A549 (cell line): ENCODE data around the gene SDR39U1. TPM values are rescaled to one million over a fixed set of nuclear protein-coding genes. Genes with fewer than 3 reads are reported as not detected.

Source experiments
- ATAC-seq, 2 experiments: fragments of 200-7000 bp in 1 of 2; fragments of >200 bp in 1 of 2; cut with Nextera tagmentation in 1 of 2; cut with Tn5 transposase in 1 of 2; 3 replicates each; pipeline versions ENCODE4 v1.8.0 to v1.9.1; 2018 to 2020; ENCODE audit warnings: mild to moderate bottlenecking in 1 of 2, moderate library complexity in 1 of 2
- CTCF ChIA-PET: fragments of 300-600 bp; sonication (Branson Sonifier 250); formaldehyde crosslinking; extraction: SDS; loops from one replicate; lab custom pipeline; 2021; ENCODE audit warnings: antibody characterized with exemption, inconsistent platforms; lab: Yijun Ruan, JAX
- POLR2A ChIA-PET: fragments of 350-600 bp; formaldehyde crosslinking; extraction: SDS; loops from one replicate; lab custom pipeline; 2021; ENCODE audit warnings: antibody characterized with exemption, inconsistent platforms; lab: Yijun Ruan, JAX
- DNase-seq, 2 experiments: peaks; one replicate each; pipeline versions ENCODE4 v3.0.0 to v3.0.0-alpha.2; 2011 to 2016; ENCODE audit warnings: low read depth in 1 of 2, low spot score in 1 of 2
- FAIRE-seq: peaks from 2 replicates; lab custom pipeline; 2011; peaks lifted over from hg19 to GRCh38; lab: Jason Lieb, UNC
- H3K27ac ChIP-seq, 2 experiments: fragments of >200 bp; sonication (Bioruptor Twin); formaldehyde crosslinking; 3 replicates each; pipeline ENCODE4 v1.5.1; 2016 to 2017
- H3K4me1 ChIP-seq: fragments of >200 bp; sonication (Bioruptor Twin); formaldehyde crosslinking; 3 replicates; pipeline ENCODE4 v1.6.1; 2016
- H3K4me2 ChIP-seq: fragments of >200 bp; sonication (Bioruptor Twin); formaldehyde crosslinking; 3 replicates; pipeline ENCODE4 v1.6.1; 2016
- H3K4me3 ChIP-seq: fragments of >200 bp; sonication (Bioruptor Twin); formaldehyde crosslinking; 3 replicates; pipeline ENCODE4 v1.5.1; 2016
- H3K9me3 ChIP-seq: fragments of >200 bp; sonication (Bioruptor Twin); formaldehyde crosslinking; 3 replicates; pipeline ENCODE4 v1.6.1; 2016
- CBX2 ChIP-seq: fragments of 200-600 bp; sonication (generic); IDR thresholded peaks from 2 replicates; pipeline ENCODE4 v1.6.1; 2016; ENCODE audit warnings: low read depth, mild to moderate bottlenecking, borderline replicate concordance
- CBX8 ChIP-seq: fragments of 200-600 bp; sonication (generic); IDR thresholded peaks from 2 replicates; pipeline ENCODE4 v1.6.1; 2016
- CHD2 ChIP-seq: fragments of 150-350 bp; IDR thresholded peaks from 2 replicates; pipeline ENCODE4 v1.6.1; 2014; ENCODE audit warnings: low read length; ENCODE audit not compliant: partially characterized antibody
- CHD4 ChIP-seq: fragments of 200-600 bp; sonication (generic); IDR thresholded peaks from 2 replicates; pipeline ENCODE4 v1.6.1; 2016; ENCODE audit warnings: antibody characterized with exemption, mild to moderate bottlenecking, borderline replicate concordance
- ESRRA ChIP-seq: fragments of 150-350 bp; IDR thresholded peaks from 2 replicates; pipeline ENCODE4 v1.6.1; 2014; ENCODE audit warnings: mild to moderate bottlenecking, low read length, borderline replicate concordance
- FOSB ChIP-seq: fragments of 250-450 bp; sonication (Bioruptor Pico); IDR thresholded peaks from 2 replicates; pipeline ENCODE4 v1.5.0; 2020; ENCODE audit warnings: mild to moderate bottlenecking, moderate library complexity
- GATA3 ChIP-seq: IDR thresholded peaks from 2 replicates; pipeline ENCODE4 v1.6.1; 2012; ENCODE audit warnings: borderline replicate concordance
- HEYL ChIP-seq: fragments of 250-450 bp; sonication (Bioruptor Pico); IDR thresholded peaks from 2 replicates; pipeline ENCODE4 v1.8.0; 2021; ENCODE audit warnings: mild to moderate bottlenecking, moderate library complexity
- HOXB5 ChIP-seq: fragments of 250-450 bp; sonication (Bioruptor Pico); IDR thresholded peaks from 2 replicates; pipeline ENCODE4 v1.5.0; 2020; ENCODE audit warnings: mild to moderate bottlenecking, moderate library complexity
- JUNB ChIP-seq: fragments of >200 bp; sonication (Bioruptor Twin); formaldehyde crosslinking; IDR thresholded peaks from 2 replicates; pipeline ENCODE4 v1.6.1; 2016
- MAFK ChIP-seq: fragments of 450-650 bp; IDR thresholded peaks from 2 replicates; pipeline ENCODE4 v1.6.1; 2014; ENCODE audit not compliant: partially characterized antibody
- MYC ChIP-seq: IDR thresholded peaks from 2 replicates; pipeline ENCODE4 v1.6.1; 2012; ENCODE audit warnings: mild to moderate bottlenecking, inconsistent platforms, low read length, improper control_type of control experiment, borderline replicate concordance
- NR3C1 ChIP-seq: fragments of >200 bp; sonication (Bioruptor Twin); formaldehyde crosslinking; IDR thresholded peaks from 3 replicates; pipeline ENCODE4 v1.6.1; 2017
- RARB ChIP-seq: fragments of 250-450 bp; sonication (Bioruptor Pico); IDR thresholded peaks from 2 replicates; pipeline ENCODE4 v1.8.0; 2021; ENCODE audit warnings: mild to moderate bottlenecking, moderate library complexity
- RNF2 ChIP-seq: fragments of 200-600 bp; sonication (generic); IDR thresholded peaks from 2 replicates; pipeline ENCODE4 v1.6.1; 2016; ENCODE audit warnings: low read depth, mild to moderate bottlenecking, antibody characterized with exemption, moderate library complexity, borderline replicate concordance
- SREBF2 ChIP-seq: fragments of 450-650 bp; IDR thresholded peaks from 2 replicates; pipeline ENCODE4 v1.6.1; 2014; ENCODE audit warnings: mild to moderate bottlenecking, moderate library complexity
- ZNF302 ChIP-seq: fragments of 250-450 bp; sonication (Bioruptor Pico); IDR thresholded peaks from 2 replicates; pipeline ENCODE4 v1.9.0; 2021; ENCODE audit warnings: inconsistent platforms, mild to moderate bottlenecking, moderate library complexity
- WGBS: methylation state at CpG from one replicate; pipeline ENCODE4 v1.1.6; 2017; ENCODE audit errors: missing lambda C conversion rate; 5-methylcytosine and 5-hydroxymethylcytosine counted together
- polyA plus RNA-seq, 4 experiments: library from polyadenylated mRNA; depleted of rRNA in 3 of 4; stranded (reverse); fragments of >200 nt; fragmentation: RNase III in 1 of 4; extraction: RNeasy Plus Mini Kit Qiagen cat#74134 plus additional on column Dnase treatment in 1 of 4; gene quantifications; 2 replicates in 3 of 4; 3 replicates in 1 of 4; pipeline ENCODE4 v1.2.3, GENCODE V29; 2011 to 2017
- TF ChIP-seq, protein P1 (sequence below): IDR thresholded peaks from 2 replicates; pipeline ENCODE4 v1.6.1; 2012; ENCODE audit warnings: low read depth, borderline replicate concordance
- TF ChIP-seq, protein P2 (sequence below): fragments of 250-450 bp; sonication (Bioruptor Pico); IDR thresholded peaks from 2 replicates; pipeline ENCODE4 v1.5.0; 2021; ENCODE audit warnings: mild to moderate bottlenecking, moderate library complexity, borderline replicate concordance
- TF ChIP-seq, protein P3 (sequence below): fragments of >200 bp; sonication (Bioruptor Twin); formaldehyde crosslinking; IDR thresholded peaks from 3 replicates; pipeline ENCODE4 v1.5.1; 2016
- TF ChIP-seq, protein P4 (sequence below): fragments of 200-600 bp; sonication (generic); IDR thresholded peaks from 2 replicates; pipeline ENCODE4 v1.6.1; 2016; ENCODE audit warnings: antibody characterized with exemption, mild to moderate bottlenecking, moderate library complexity

The SDR39U1 gene
- polyA plus RNA-seq, 2 of the 4 experiments (the other 2 are of a cell fraction), result 57.3 to 61.1 TPM

DNA sequence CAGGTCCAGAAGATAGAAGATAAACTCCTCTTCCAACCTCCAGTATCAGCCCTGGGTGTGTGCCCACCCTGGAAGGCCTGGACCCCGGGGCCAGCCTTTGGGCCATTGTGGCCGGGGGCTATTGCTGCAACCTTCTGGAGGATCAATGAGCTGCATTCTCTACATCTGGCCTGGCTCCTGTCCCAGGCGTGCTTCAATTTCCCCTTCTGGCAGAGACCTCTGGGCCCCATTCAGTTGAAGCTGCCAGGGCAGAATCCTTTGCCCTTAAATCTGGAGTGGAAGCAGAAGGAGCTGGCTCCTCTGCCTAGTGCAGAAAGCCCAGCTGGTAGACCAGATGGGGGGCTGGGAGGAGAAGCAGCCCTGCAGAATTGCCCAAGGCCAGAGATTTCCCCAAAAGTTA, 33.8 kb downstream of the SDR39U1 start:
- Histone ChIP-seq H3K9me3 (no peaks in the 10 kb centered on the region), H3K27ac (no peak overlapping the region), H3K4me2 (no peak overlapping the region), H3K4me3 (no peak overlapping the region), H3K4me1 (no peaks in the 10 kb centered on the region)
- TF ChIP-seq ESRRA (no peak), CBX2 (no peak), GATA3 (no peak)
- TF ChIP-seq, protein P1, sequence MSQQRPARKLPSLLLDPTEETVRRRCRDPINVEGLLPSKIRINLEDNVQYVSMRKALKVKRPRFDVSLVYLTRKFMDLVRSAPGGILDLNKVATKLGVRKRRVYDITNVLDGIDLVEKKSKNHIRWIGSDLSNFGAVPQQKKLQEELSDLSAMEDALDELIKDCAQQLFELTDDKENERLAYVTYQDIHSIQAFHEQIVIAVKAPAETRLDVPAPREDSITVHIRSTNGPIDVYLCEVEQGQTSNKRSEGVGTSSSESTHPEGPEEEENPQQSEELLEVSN, result no peak
- ATAC-seq (no peak), DNase-seq (no peak), FAIRE-seq (no peak)
- 50% methylated on average over 2 of the region's 3 CpGs for WGBS
- CTCF ChIA-PET, result interaction anchor here (0.7 to 16.5 kb wide), 10 partner anchors 9 to 103 kb away, joined by 3 to 254 read pairs (median 4); partner anchors contain the start of genes ADCY4, CBLN3, KHNYN and RIPK3
- POLR2A ChIA-PET, result interaction anchor here (1.1 to 1.6 kb wide), 2 partner anchors 21 to 43 kb away, joined by 3 to 8 read pairs; partner anchors contain the start of genes CBLN3 and KHNYN

DNA sequence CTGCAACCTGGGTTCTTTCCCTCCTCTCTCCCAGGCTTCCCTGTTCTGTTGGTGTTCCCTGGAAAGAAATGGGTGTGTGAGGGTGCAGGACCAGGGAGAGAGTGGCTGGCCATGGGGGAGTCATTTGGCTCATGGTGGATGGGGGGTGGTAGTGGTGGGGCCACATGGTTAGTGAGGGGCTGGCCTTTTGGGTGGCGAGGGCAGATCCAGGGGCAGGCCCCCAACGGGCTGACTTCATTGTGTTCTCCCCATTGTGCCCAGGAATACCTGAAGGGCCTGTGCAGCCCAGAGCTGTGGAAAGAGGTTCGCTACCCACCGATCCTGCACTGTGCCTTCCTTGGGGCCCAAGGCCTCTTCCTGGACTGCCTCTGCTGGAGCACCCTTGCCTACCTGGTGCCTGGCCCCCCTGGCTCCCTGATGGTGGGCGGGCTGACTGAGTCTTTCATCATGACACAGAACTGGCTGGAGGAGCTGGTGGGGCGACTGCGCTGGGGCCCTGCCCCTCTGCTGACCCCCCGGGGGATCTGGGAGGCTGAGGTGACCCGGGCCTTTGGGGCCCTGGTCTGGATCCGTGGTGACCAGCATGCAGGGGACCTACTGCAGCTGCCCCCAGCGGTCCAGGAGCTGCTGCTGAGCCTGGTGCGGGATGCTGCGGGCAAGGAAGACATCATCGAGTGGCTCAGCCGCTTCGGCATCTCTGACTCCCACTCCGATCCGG, 34.8 kb downstream of the SDR39U1 start:
- H3K9me3 ChIP-seq, result no peaks in the 10 kb centered on the region
- WGBS, result 71% methylated on average over 6 of the region's 18 CpGs
- TF ChIP-seq CBX8 (no peak), HOXB5 (CRISPR knock-in tag) (no peak), CHD4 (no peak), SREBF2 (no peak), MAFK (no peak), RARB (CRISPR knock-in tag) (no peak), CHD2 (no peak), ZNF302 (CRISPR knock-in tag) (no peak), JUNB (no peak), NR3C1 (no peak), FOSB (CRISPR knock-in tag) (no peak), HEYL (CRISPR knock-in tag) (no peak), MYC (no peak), CBX2 (no peak), RNF2 (no peak)
- TF ChIP-seq, protein P2, sequence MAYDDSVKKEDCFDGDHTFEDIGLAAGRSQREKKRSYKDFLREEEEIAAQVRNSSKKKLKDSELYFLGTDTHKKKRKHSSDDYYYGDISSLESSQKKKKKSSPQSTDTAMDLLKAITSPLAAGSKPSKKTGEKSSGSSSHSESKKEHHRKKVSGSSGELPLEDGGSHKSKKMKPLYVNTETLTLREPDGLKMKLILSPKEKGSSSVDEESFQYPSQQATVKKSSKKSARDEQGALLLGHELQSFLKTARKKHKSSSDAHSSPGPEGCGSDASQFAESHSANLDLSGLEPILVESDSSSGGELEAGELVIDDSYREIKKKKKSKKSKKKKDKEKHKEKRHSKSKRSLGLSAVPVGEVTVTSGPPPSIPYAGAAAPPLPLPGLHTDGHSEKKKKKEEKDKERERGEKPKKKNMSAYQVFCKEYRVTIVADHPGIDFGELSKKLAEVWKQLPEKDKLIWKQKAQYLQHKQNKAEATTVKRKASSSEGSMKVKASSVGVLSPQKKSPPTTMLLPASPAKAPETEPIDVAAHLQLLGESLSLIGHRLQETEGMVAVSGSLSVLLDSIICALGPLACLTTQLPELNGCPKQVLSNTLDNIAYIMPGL (CRISPR knock-in tag), result no peak
- TF ChIP-seq, protein P3, sequence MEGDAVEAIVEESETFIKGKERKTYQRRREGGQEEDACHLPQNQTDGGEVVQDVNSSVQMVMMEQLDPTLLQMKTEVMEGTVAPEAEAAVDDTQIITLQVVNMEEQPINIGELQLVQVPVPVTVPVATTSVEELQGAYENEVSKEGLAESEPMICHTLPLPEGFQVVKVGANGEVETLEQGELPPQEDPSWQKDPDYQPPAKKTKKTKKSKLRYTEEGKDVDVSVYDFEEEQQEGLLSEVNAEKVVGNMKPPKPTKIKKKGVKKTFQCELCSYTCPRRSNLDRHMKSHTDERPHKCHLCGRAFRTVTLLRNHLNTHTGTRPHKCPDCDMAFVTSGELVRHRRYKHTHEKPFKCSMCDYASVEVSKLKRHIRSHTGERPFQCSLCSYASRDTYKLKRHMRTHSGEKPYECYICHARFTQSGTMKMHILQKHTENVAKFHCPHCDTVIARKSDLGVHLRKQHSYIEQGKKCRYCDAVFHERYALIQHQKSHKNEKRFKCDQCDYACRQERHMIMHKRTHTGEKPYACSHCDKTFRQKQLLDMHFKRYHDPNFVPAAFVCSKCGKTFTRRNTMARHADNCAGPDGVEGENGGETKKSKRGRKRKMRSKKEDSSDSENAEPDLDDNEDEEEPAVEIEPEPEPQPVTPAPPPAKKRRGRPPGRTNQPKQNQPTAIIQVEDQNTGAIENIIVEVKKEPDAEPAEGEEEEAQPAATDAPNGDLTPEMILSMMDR, result no peak
- TF ChIP-seq, protein P4, sequence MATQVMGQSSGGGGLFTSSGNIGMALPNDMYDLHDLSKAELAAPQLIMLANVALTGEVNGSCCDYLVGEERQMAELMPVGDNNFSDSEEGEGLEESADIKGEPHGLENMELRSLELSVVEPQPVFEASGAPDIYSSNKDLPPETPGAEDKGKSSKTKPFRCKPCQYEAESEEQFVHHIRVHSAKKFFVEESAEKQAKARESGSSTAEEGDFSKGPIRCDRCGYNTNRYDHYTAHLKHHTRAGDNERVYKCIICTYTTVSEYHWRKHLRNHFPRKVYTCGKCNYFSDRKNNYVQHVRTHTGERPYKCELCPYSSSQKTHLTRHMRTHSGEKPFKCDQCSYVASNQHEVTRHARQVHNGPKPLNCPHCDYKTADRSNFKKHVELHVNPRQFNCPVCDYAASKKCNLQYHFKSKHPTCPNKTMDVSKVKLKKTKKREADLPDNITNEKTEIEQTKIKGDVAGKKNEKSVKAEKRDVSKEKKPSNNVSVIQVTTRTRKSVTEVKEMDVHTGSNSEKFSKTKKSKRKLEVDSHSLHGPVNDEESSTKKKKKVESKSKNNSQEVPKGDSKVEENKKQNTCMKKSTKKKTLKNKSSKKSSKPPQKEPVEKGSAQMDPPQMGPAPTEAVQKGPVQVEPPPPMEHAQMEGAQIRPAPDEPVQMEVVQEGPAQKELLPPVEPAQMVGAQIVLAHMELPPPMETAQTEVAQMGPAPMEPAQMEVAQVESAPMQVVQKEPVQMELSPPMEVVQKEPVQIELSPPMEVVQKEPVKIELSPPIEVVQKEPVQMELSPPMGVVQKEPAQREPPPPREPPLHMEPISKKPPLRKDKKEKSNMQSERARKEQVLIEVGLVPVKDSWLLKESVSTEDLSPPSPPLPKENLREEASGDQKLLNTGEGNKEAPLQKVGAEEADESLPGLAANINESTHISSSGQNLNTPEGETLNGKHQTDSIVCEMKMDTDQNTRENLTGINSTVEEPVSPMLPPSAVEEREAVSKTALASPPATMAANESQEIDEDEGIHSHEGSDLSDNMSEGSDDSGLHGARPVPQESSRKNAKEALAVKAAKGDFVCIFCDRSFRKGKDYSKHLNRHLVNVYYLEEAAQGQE, result no peak
- ChIA-PET POLR2A (no interaction called here), CTCF (interaction anchor here (0.6 to 16.5 kb wide), 5 partner anchors 12 to 76 kb away, joined by 3 to 254 read pairs (median 26); partner anchors contain the start of genes ADCY4, CBLN3, KHNYN and RIPK3)
- H3K4me3 ChIP-seq, result no peak overlapping the region
- ATAC-seq, result no peak
- H3K27ac ChIP-seq, result no peak overlapping the region
- no peak for DNase-seq
- FAIRE-seq, result no peak
- 0 out of 3 replicates have a peak, but pooled peaks cover 5% of the 10 kb centered on the region for H3K4me1 ChIP-seq
- H3K4me2 ChIP-seq, result no peak overlapping the region
